BJ (cell line): ENCODE results near the gene POLR3A. TPM values are rescaled to one million over a fixed set of nuclear protein-coding genes. Genes with fewer than 3 reads are reported as not detected.

Source experiments
- CTCF ChIA-PET: fragments of 350-600 bp; formaldehyde crosslinking; extraction: SDS; loops from one replicate; lab custom pipeline; 2021; ENCODE audit warnings: antibody characterized with exemption, inconsistent platforms; lab: Yijun Ruan, JAX
- POLR2A ChIA-PET: fragments of 300-600 bp; sonication (Branson Sonifier 250); formaldehyde crosslinking; extraction: SDS; loops from one replicate; lab custom pipeline; 2021; ENCODE audit warnings: antibody characterized with exemption; lab: Charles Lee
- DNase-seq: peaks from one replicate; pipeline ENCODE4 v3.0.0-alpha.2; 2011; ENCODE audit warnings: low read depth
- H3K27me3 ChIP-seq: 2 replicates; pipeline ENCODE4 v1.6.0; 2011; ENCODE audit warnings: low read length; ENCODE audit not compliant: control insufficient read depth, insufficient read depth
- H3K36me3 ChIP-seq: 2 replicates; pipeline ENCODE4 v1.5.1; 2011; ENCODE audit warnings: low read length; ENCODE audit not compliant: control insufficient read depth, insufficient read depth
- H3K4me3 ChIP-seq: 2 replicates; pipeline ENCODE4 v1.5.1; 2011; ENCODE audit warnings: low read depth, mild to moderate bottlenecking, control low read depth, low read length
- CTCF ChIP-seq: IDR thresholded peaks from 2 replicates; pipeline ENCODE4 v1.5.1; 2011; ENCODE audit warnings: low read depth, mild to moderate bottlenecking, control low read depth, inconsistent platforms, low read length, moderate library complexity; ENCODE audit not compliant: insufficient read depth
- polyA plus RNA-seq: library from polyadenylated mRNA; depleted of rRNA; stranded (reverse); fragments of >200 nt; gene quantifications from 2 replicates; pipeline ENCODE4 v1.2.3, GENCODE V29; 2011

The POLR3A gene
- polyA plus RNA-seq, 1 experiment, result 12.7 TPM

DNA sequence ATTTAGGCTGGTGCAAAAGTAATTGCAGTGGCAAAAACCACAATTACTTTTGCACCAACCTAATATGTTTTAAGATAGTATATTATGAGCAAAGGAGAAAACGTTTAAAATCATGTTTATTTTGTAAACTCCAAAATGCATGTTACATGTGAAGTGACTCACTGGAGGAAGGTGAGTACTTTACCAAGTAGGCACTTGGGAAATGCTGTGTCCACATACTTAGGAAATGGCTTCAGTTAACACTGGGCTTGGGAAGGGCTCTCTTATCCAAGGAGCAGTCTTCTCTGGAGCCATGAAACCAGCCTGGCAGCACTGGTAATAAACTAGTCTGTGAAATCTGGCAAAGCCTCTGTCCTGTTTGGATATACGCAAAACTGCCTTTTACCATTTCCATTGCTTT is 8.8 kb upstream of the POLR3A start:
- CTCF ChIA-PET, result no interaction called here
- no peak for TF ChIP-seq CTCF
- Histone ChIP-seq H3K27me3 (no peaks in the 10 kb centered on the region), H3K4me3 (no peak overlapping the region), H3K36me3 (peaks cover 31% of the 10 kb centered on the region)
- no peak for DNase-seq
- POLR2A ChIA-PET, result no interaction called here

GRCh38 chr10:78035933-78036583 is 6.7 kb upstream of the POLR3A start:
- H3K36me3 ChIP-seq, result peaks cover 20% of the 10 kb centered on the region
- POLR2A ChIA-PET, result no interaction called here

DNA sequence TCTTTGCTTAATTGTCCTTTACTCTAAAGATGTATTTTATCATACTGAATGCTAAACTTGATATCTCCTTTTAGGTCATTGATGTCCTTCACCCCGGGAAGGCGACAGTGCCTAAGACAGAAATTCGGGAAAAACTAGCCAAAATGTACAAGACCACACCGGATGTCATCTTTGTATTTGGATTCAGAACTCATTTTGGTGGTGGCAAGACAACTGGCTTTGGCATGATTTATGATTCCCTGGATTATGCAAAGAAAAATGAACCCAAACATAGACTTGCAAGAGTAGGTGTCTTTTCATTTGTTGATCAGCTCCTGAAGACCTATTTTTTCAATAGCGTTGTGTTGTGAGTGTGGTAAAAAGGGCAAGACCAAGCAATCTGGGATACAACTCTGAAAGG is 6.1 kb upstream of the POLR3A start:
- no peak overlapping the region for H3K4me3 ChIP-seq
- DNase-seq, result no peak
- ChIA-PET CTCF (interaction anchor here (0.8 to 2.6 kb wide), 3 partner anchors 11 to 278 kb away, joined by 3 to 19 read pairs (median 5); no protein-coding TSS in a partner anchor), POLR2A (no interaction called here)
- H3K36me3 ChIP-seq, result peaks cover 15% of the 10 kb centered on the region
- TF ChIP-seq CTCF, result no peak
- no peaks in the 10 kb centered on the region for H3K27me3 ChIP-seq

More at GRCh38 chr10:78035933-78036583, 6.7 kb upstream of the POLR3A start:
- Histone ChIP-seq H3K27me3 (no peaks in the 10 kb centered on the region), H3K4me3 (no peak overlapping the region)
- TF ChIP-seq CTCF, result no peak
- no peak for DNase-seq
- CTCF ChIA-PET, result interaction anchor here (0.8 to 2.6 kb wide), 3 partner anchors 11 to 277 kb away, joined by 3 to 19 read pairs (median 5); no protein-coding TSS in a partner anchor

GRCh38 chr10:78035025-78035424 is 5.7 kb upstream of the POLR3A start:
- DNase-seq, result no peak
- CTCF ChIA-PET, result interaction anchor here (1.3 to 2.6 kb wide), 2 partner anchors 12 to 188 kb away, joined by 5 to 19 read pairs; no protein-coding TSS in a partner anchor
- Histone ChIP-seq H3K27me3 (no peaks in the 10 kb centered on the region), H3K36me3 (peaks cover 15% of the 10 kb centered on the region), H3K4me3 (peak overlapping the region; percentile 86)
- POLR2A ChIA-PET, result no interaction called here
- TF ChIP-seq CTCF, result no peak

DNA sequence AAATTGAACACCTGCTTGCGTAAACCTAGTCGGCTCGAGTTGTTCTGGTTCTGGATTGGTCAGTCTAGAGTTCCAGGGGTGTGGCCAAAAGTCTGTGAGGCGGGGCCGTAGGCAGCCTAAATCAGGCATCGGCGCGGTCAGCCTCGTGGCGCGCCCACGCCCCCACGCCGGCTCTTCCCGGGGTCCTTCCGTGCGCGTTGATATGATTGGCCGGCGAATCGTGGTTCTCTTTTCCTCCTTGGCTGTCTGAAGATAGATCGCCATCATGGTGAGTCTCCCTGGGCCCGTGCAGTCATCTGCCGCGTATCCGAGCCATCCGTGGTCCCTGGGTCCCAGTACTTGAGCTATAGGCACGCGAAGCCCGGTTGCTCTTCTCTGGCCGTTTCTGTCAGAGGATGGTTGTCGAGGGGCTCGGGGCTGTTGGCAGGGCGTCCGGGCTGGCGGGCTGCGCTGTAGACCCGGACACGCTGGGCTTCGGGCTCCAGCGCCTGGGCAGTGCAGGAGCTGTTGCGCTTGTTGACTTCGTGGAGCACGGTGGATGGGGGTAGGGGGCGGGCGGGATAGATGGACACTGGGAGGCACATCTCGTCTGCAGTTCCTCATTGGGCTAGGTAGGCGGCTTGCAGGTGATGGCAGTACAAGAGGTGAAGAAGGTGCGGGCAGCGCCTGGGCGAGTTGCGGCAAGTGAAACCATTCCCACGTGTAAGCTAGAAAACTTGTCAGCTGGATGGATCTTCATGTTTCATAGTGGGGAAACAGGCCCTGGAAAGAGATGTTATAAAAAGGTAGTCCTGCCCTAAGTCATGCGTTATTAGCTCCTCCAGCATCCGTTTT is 4.5 kb upstream of the POLR3A start, which contains the start of gene RPS24:
TSS of gene RPS24 (plus strand) at position 227 of the 834 bp plus-strand sequence. CDS start at position 266, 39 bp downstream.
- TF ChIP-seq CTCF, result no peak
- DNase-seq, result peak; percentile 88
- Histone ChIP-seq H3K4me3 (peak within 1 kb of the TSS; percentile 86), H3K36me3 (peaks cover 13% of the 10 kb centered on the region), H3K27me3 (no peaks in the 10 kb centered on the region)
- ChIA-PET CTCF (interaction anchor here (0.5 to 1.2 kb wide), 4 partner anchors 13 to 1014 kb away, joined by 3 to 6 read pairs (median 3); no protein-coding TSS in a partner anchor), POLR2A (no interaction called here)
